SK-N-SH (cell line): Measurements from ENCODE around the gene FAM240B. TPM values are rescaled to one million over a fixed set of nuclear protein-coding genes. Genes with fewer than 3 reads are reported as not detected.
A peak's percentile ranks its signal among the peaks of the same experiment; 100 is the strongest.

Source experiments
- CTCF ChIA-PET: fragments of 300-600, 350-600 bp; formaldehyde crosslinking; extraction: SDS; loops from one replicate; lab custom pipeline; 2021; lab: Yijun Ruan, JAX
- POLR2A ChIA-PET: fragments of 350-600 bp; sonication (Branson Sonifier 250); formaldehyde crosslinking; extraction: SDS; loops from one replicate; lab custom pipeline; 2020; ENCODE audit warnings: antibody characterized with exemption, inconsistent platforms; lab: Yijun Ruan, JAX
- DNase-seq: peaks from one replicate; pipeline ENCODE4 v3.0.0; 2012
- H2AFZ ChIP-seq: fragments of 200-600 bp; sonication (generic); 2 replicates; pipeline ENCODE4 v1.8.1; 2016; ENCODE audit warnings: antibody characterized with exemption, mild to moderate bottlenecking, low read depth
- H3F3A ChIP-seq: fragments of 200-600 bp; sonication (generic); replicated peaks from 2 replicates; pipeline ENCODE3; 2016; ENCODE audit warnings: antibody characterized with exemption, mild to moderate bottlenecking; ENCODE audit not compliant: insufficient read depth
- H3K27ac ChIP-seq, 2 experiments: fragments of 200-500 bp in 1 of 2; fragments of 200-600 bp in 1 of 2; sonication (Bioruptor generic) in 1 of 2; sonication (generic), shearing (Covaris generic) in 1 of 2; 2 replicates each; pipeline versions ENCODE4 v1.5.1 to v1.6.1; 2014 to 2016; ENCODE audit warnings: low read depth in 2 of 2, inconsistent platforms in 1 of 2, low read length in 1 of 2, mild to moderate bottlenecking in 1 of 2, mixed read lengths in 1 of 2
- H3K27me3 ChIP-seq: fragments of 200-600 bp; sonication (generic), shearing (Covaris generic); 2 replicates; pipeline ENCODE4 v1.6.1; 2016; ENCODE audit warnings: mixed run types; ENCODE audit not compliant: insufficient read depth
- H3K36me3 ChIP-seq, 2 experiments: fragments of 200-500 bp in 1 of 2; fragments of 200-600 bp in 1 of 2; sonication (Bioruptor generic) in 1 of 2; sonication (generic) in 1 of 2; replicated peaks in 1 of 2; 2 replicates each; pipeline versions ENCODE3 to v1.5.1; 2014 to 2016; ENCODE audit warnings: low read length in 1 of 2, mild to moderate bottlenecking in 1 of 2; ENCODE audit not compliant: insufficient read depth in 2 of 2, control insufficient read depth in 1 of 2
- H3K4me1 ChIP-seq, 2 experiments: fragments of 200-500 bp in 1 of 2; fragments of 200-600 bp in 1 of 2; sonication (Bioruptor generic) in 1 of 2; sonication (generic), shearing (Covaris generic) in 1 of 2; 2 replicates each; pipeline versions ENCODE4 v1.5.1 to v1.6.1; 2014 to 2016; ENCODE audit warnings: low read depth in 1 of 2, low read length in 1 of 2, mixed run types in 1 of 2; ENCODE audit not compliant: insufficient read depth in 2 of 2, control insufficient read depth in 1 of 2
- H3K4me2 ChIP-seq: fragments of 200-600 bp; sonication (generic), shearing (Covaris generic); 2 replicates; pipeline ENCODE4 v1.6.1; 2017; ENCODE audit warnings: mixed run types
- H3K4me3 ChIP-seq, 2 experiments: fragments of 200-500 bp in 1 of 2; fragments of 200-600 bp in 1 of 2; sonication (Bioruptor generic) in 1 of 2; sonication (generic), shearing (Covaris generic) in 1 of 2; 2 replicates each; pipeline versions ENCODE4 v1.5.1 to v1.8.1; 2014 to 2016; ENCODE audit warnings: low read depth in 2 of 2, inconsistent platforms in 1 of 2, low read length in 1 of 2, mild to moderate bottlenecking in 1 of 2, mixed read lengths in 1 of 2, moderate library complexity in 1 of 2
- H3K79me2 ChIP-seq: fragments of 200-600 bp; sonication (generic); 2 replicates; pipeline ENCODE4 v1.8.1; 2017; ENCODE audit warnings: mild to moderate bottlenecking; ENCODE audit not compliant: insufficient read depth
- H3K9ac ChIP-seq: fragments of 200-600 bp; sonication (generic); 2 replicates; pipeline ENCODE4 v1.6.1; 2017; ENCODE audit warnings: mixed run types
- H3K9me2 ChIP-seq: fragments of 200-600 bp; sonication (generic); 2 replicates; pipeline ENCODE4 v1.6.1; 2017; ENCODE audit warnings: mixed run types
- H3K9me3 ChIP-seq: fragments of 200-600 bp; sonication (generic); 2 replicates; pipeline ENCODE4 v1.6.1; 2017; ENCODE audit warnings: mixed run types, mild to moderate bottlenecking, moderate library complexity
- H4K20me1 ChIP-seq: fragments of 200-600 bp; sonication (generic); 2 replicates; pipeline ENCODE4 v1.6.1; 2017; ENCODE audit warnings: mild to moderate bottlenecking, mixed run types; ENCODE audit not compliant: insufficient read depth
- CTCF ChIP-seq: fragments of 200-600 bp; sonication (generic); IDR thresholded peaks from 2 replicates; pipeline ENCODE4 v1.6.1; 2017; ENCODE audit warnings: antibody characterized with exemption, mild to moderate bottlenecking, moderate library complexity
- EP300 ChIP-seq, 2 experiments: IDR thresholded peaks; 2 replicates each; pipeline versions ENCODE4 v1.4.0 to v1.6.1; 2012; ENCODE audit warnings: borderline replicate concordance in 1 of 2, low read depth in 1 of 2, low read length in 1 of 2
- FOSL2 ChIP-seq: IDR thresholded peaks from 2 replicates; pipeline ENCODE4 v1.4.0; 2012; ENCODE audit warnings: low read depth, mild to moderate bottlenecking, moderate library complexity, borderline replicate concordance
- GABPA ChIP-seq: IDR thresholded peaks from 2 replicates; pipeline ENCODE4 v1.4.0; 2012; ENCODE audit warnings: low read depth, mild to moderate bottlenecking
- JUND ChIP-seq: IDR thresholded peaks from 2 replicates; pipeline ENCODE4 v1.4.0; 2012
- PBX3 ChIP-seq: IDR thresholded peaks from 2 replicates; pipeline ENCODE4; 2012
- RAD21 ChIP-seq: IDR thresholded peaks from 2 replicates; pipeline ENCODE4 v1.6.1; 2012; ENCODE audit warnings: mild to moderate bottlenecking, low read length
- RFX5 ChIP-seq: IDR thresholded peaks from 2 replicates; pipeline ENCODE4 v1.6.1; 2012; ENCODE audit warnings: mild to moderate bottlenecking, improper control_type of control experiment, low read length
- RXRA ChIP-seq: IDR thresholded peaks from 2 replicates; pipeline ENCODE4 v1.4.0; 2012; ENCODE audit warnings: low read depth, mild to moderate bottlenecking, borderline replicate concordance
- SIN3A ChIP-seq: IDR thresholded peaks from 2 replicates; pipeline ENCODE4 v1.6.1; 2012; ENCODE audit warnings: low read depth, mild to moderate bottlenecking, low read length, moderate library complexity, borderline replicate concordance
- SMC3 ChIP-seq: IDR thresholded peaks from 2 replicates; pipeline ENCODE4 v1.6.1; 2012; ENCODE audit warnings: low read depth, low read length, improper control_type of control experiment
- TAF1 ChIP-seq: IDR thresholded peaks from 2 replicates; pipeline ENCODE4 v1.6.1; 2012; ENCODE audit warnings: low read depth, mild to moderate bottlenecking, low read length, moderate library complexity, borderline replicate concordance
- USF2 ChIP-seq: fragments of 150-350 bp; IDR thresholded peaks from 2 replicates; pipeline ENCODE4 v1.6.1; 2017; ENCODE audit warnings: antibody characterized with exemption, low read length, low read depth, borderline replicate concordance
- WGBS: methylation state at CpG from one replicate; pipeline ENCODE4 v1.1.6; 2017; ENCODE audit warnings: low lambda C conversion rate; 5-methylcytosine and 5-hydroxymethylcytosine counted together
- polyA plus RNA-seq, 3 experiments: library from polyadenylated mRNA; depleted of rRNA; stranded (reverse); fragments of >200 nt; gene quantifications; 2 replicates each; pipeline ENCODE4 v1.2.3, GENCODE V29; 2012

The FAM240B gene
- polyA plus RNA-seq, 1 of the 3 experiments (the other 2 are of a cell fraction), result not detected

- POLR2A ChIA-PET, result no interaction called here
- no peak for TF ChIP-seq USF2
- no peak for TF ChIP-seq GABPA
- no peak for TF ChIP-seq JUND
- no peak for TF ChIP-seq SMC3
- TF ChIP-seq EP300 (IDR thresholded peaks at IDR 0.05; ENCODE audit: borderline replicate concordance in 1 of 2, low read depth in 1 of 2, low read length in 1 of 2), result no peak
- TF ChIP-seq FOSL2, result no peak
- no peak for TF ChIP-seq TAF1
- no peak for TF ChIP-seq RXRA
- TF ChIP-seq RFX5, result no peak
- no peak for TF ChIP-seq SIN3A
These were observed 13.0 kb upstream of the FAM240B start for GRCh38 chr9:38732885-38733284.

GRCh38 chr9:38727497-38728001, 7.6 kb upstream of the FAM240B start:
- Histone ChIP-seq H3K27me3 (no peaks in the 10 kb centered on the region), H3K9ac (no peak overlapping the region), H3F3A (no peaks in the 10 kb centered on the region), H3K4me3 (no peak overlapping the region), H4K20me1 (no peaks in the 10 kb centered on the region), H3K36me3 (no peaks in the 10 kb centered on the region), H3K9me3 (no peaks in the 10 kb centered on the region), H3K79me2 (no peaks in the 10 kb centered on the region), H3K27ac (peak overlapping the region in 1 of 2 experiments; percentile 47; a peak in 2 of 4 replicates), H3K9me2 (no peaks in the 10 kb centered on the region), H2AFZ (no peak overlapping the region), H3K4me1 (no peaks in the 10 kb centered on the region; a peak in 1 of 4 replicates), H3K4me2 (no peak overlapping the region)
- DNase-seq, result peak; percentile 74
- POLR2A ChIA-PET, result no interaction called here
- CTCF ChIA-PET, result interaction anchor here (0.6 to 1.7 kb wide), 10 partner anchors 9 to 85 kb away, joined by 3 to 8 read pairs (median 4); no protein-coding TSS in a partner anchor
- WGBS, result 44% methylated on average over 9 of the region's 10 CpGs
- TF ChIP-seq RXRA (no peak), PBX3 (no peak), SMC3 (peak; percentile 76), RAD21 (peak; percentile 85), TAF1 (no peak), CTCF (peak; percentile 18; the same call in 1 of the 2 replicates), RFX5 (no peak)

More at GRCh38 chr9:38732885-38733284, 13.0 kb upstream of the FAM240B start:
- no peak for DNase-seq
- Histone ChIP-seq H3K9me2 (no peaks in the 10 kb centered on the region), H3K27ac (no peak overlapping the region), H3K27me3 (no peaks in the 10 kb centered on the region), H3K36me3 (no peaks in the 10 kb centered on the region), H4K20me1 (no peaks in the 10 kb centered on the region), H3F3A (no peaks in the 10 kb centered on the region), H3K4me2 (no peak overlapping the region), H3K9me3 (no peaks in the 10 kb centered on the region), H3K9ac (no peak overlapping the region), H2AFZ (no peak overlapping the region), H3K79me2 (no peaks in the 10 kb centered on the region), H3K4me3 (no peak overlapping the region), H3K4me1 (peaks cover 0 to 12% of the 10 kb centered on the region in 2 experiments; a peak in 2 of 4 replicates)
- CTCF ChIA-PET, result no interaction called here
- WGBS, result 65% methylated on average over 9 of the region's 11 CpGs
